Hepatocyte (in vitro differentiated cells): ENCODE data around the gene WIF1. TPM values are rescaled to one million over a fixed set of nuclear protein-coding genes. Genes with fewer than 3 reads are reported as not detected.

Experiments
- DNase-seq: peaks from one replicate; pipeline ENCODE4 v3.0.0-alpha.2; 2016; ENCODE audit warnings: low spot score
- H2AFZ ChIP-seq: fragments of 200-600 bp; sonication (generic); 2 replicates; pipeline ENCODE4 v1.6.0; 2016; ENCODE audit warnings: antibody characterized with exemption, mild to moderate bottlenecking
- H3K27ac ChIP-seq: fragments of 200-600 bp; sonication (generic); 2 replicates; pipeline ENCODE4 v1.5.1; 2016; ENCODE audit warnings: mild to moderate bottlenecking
- H3K27me3 ChIP-seq: fragments of 200-600 bp; sonication (generic); 2 replicates; pipeline ENCODE4 v1.6.1; 2016
- H3K36me3 ChIP-seq: fragments of 200-600 bp; sonication (generic); replicated peaks from 2 replicates; pipeline ENCODE4 v1.5.1; 2016; ENCODE audit warnings: low read depth; ENCODE audit not compliant: insufficient read depth
- H3K4me1 ChIP-seq: fragments of 200-600 bp; sonication (generic); 2 replicates; pipeline ENCODE4 v1.5.1; 2016; ENCODE audit warnings: mild to moderate bottlenecking, moderate library complexity; ENCODE audit not compliant: insufficient read depth
- H3K4me2 ChIP-seq: fragments of 200-600 bp; sonication (generic); 2 replicates; pipeline ENCODE4 v1.6.0; 2016
- H3K4me3 ChIP-seq: fragments of 200-600 bp; sonication (generic); 2 replicates; pipeline ENCODE4 v1.5.1; 2016; ENCODE audit warnings: mild to moderate bottlenecking
- H3K79me2 ChIP-seq: fragments of 200-600 bp; sonication (generic); 2 replicates; pipeline ENCODE4 v1.6.0; 2017; ENCODE audit warnings: mild to moderate bottlenecking
- H3K9me2 ChIP-seq: fragments of 200-600 bp; sonication (generic); replicated peaks from 2 replicates; pipeline ENCODE4 v1.6.0; 2017; ENCODE audit warnings: mild to moderate bottlenecking; ENCODE audit not compliant: insufficient read depth
- H3K9me3 ChIP-seq: fragments of 200-600 bp; sonication (generic); 2 replicates; pipeline ENCODE4 v1.5.1; 2016; ENCODE audit warnings: low read depth, mild to moderate bottlenecking
- H4K20me1 ChIP-seq: fragments of 200-600 bp; sonication (generic); 2 replicates; pipeline ENCODE4 v1.6.0; 2016; ENCODE audit warnings: mild to moderate bottlenecking; ENCODE audit not compliant: insufficient read depth, poor library complexity, severe bottlenecking
- CTCF ChIP-seq: fragments of 200-600 bp; sonication (generic); IDR thresholded peaks from 2 replicates; pipeline ENCODE4 v1.5.1; 2016; ENCODE audit warnings: antibody characterized with exemption, mild to moderate bottlenecking; ENCODE audit not compliant: poor library complexity
- EZH2 ChIP-seq: fragments of 200-600 bp; sonication (generic); IDR thresholded peaks from 2 replicates; pipeline ENCODE4 v1.6.1; 2016; ENCODE audit warnings: antibody characterized with exemption, mild to moderate bottlenecking, borderline replicate concordance
- EZH2phosphoT487 ChIP-seq: fragments of 200-600 bp; sonication (generic); IDR thresholded peaks from one replicate; pipeline ENCODE4 v1.6.1; 2018; ENCODE audit warnings: antibody characterized with exemption, mild to moderate bottlenecking, low read depth, moderate library complexity; ENCODE audit not compliant: unreplicated experiment, severe bottlenecking
- WGBS: methylation state at CpG from one replicate; pipeline ENCODE4 v1.1.6; 2016; ENCODE audit warnings: low lambda C conversion rate; ENCODE audit errors: missing lambda C conversion rate; 5-methylcytosine and 5-hydroxymethylcytosine counted together
- polyA plus RNA-seq: library from polyadenylated mRNA; unstranded; fragments of >200 nt; fragmentation: Nextera tagmentation; extraction: Ambion mirVana; gene quantifications from 2 replicates; pipeline ENCODE4 v1.2.1, GENCODE V29; 2016
- total RNA-seq: library from RNA; depleted of rRNA; stranded (reverse); fragments of >200 nt; gene quantifications from 2 replicates; pipeline ENCODE4 v1.2.3, GENCODE V29; 2014

WIF1 gene
- total and polyA plus RNA-seq, 2 experiments from 2014 or later = 2.2 to 5.5 TPM

- TF ChIP-seq EZH2phosphoT487 = no peak
- no peak for TF ChIP-seq CTCF
- TF ChIP-seq EZH2 = no peak
- no peaks in the 10 kb centered on the region for H4K20me1 ChIP-seq
- H3K36me3 ChIP-seq = no peaks in the 10 kb centered on the region
- no peaks in the 10 kb centered on the region for H3K4me1 ChIP-seq
- H3K79me2 ChIP-seq = no peaks in the 10 kb centered on the region
- H3K27ac ChIP-seq = no peak overlapping the region
- 76% methylated on average over 2 of the region's 2 CpGs for WGBS
- H3K9me2 ChIP-seq = no peaks in the 10 kb centered on the region
- H2AFZ ChIP-seq = no peak overlapping the region
- DNase-seq = no peak
- no peaks in the 10 kb centered on the region for H3K9me3 ChIP-seq
- H3K27me3 ChIP-seq = no peaks in the 10 kb centered on the region
- H3K4me3 ChIP-seq = no peak overlapping the region
- no peak overlapping the region for H3K4me2 ChIP-seq
These were observed 51.8 kb downstream of the WIF1 start for GRCh38 chr12:65069336-65069735.

- H3K27me3 ChIP-seq = no peaks in the 10 kb centered on the region
- H3K9me3 ChIP-seq = no peaks in the 10 kb centered on the region
- H3K36me3 ChIP-seq = no peaks in the 10 kb centered on the region
- no peaks in the 10 kb centered on the region for H3K79me2 ChIP-seq
- no peak for TF ChIP-seq EZH2phosphoT487
- no peak overlapping the region for H3K27ac ChIP-seq
- no peak overlapping the region for H3K4me3 ChIP-seq
- no peak overlapping the region for H3K4me2 ChIP-seq
- WGBS = 93% methylated on average over 8 of the region's 8 CpGs
- H3K9me2 ChIP-seq = no peaks in the 10 kb centered on the region
- no peaks in the 10 kb centered on the region for H4K20me1 ChIP-seq
- no peak overlapping the region for H2AFZ ChIP-seq
- no peak for DNase-seq
- no peaks in the 10 kb centered on the region for H3K4me1 ChIP-seq
These were observed 53.7 kb downstream of the WIF1 start for GRCh38 chr12:65067383-65067782.

GRCh38 chr12:65055859-65056258 lies 65.2 kb downstream of the WIF1 start:
- Histone ChIP-seq H3K4me2 (no peak overlapping the region), H3K4me1 (no peaks in the 10 kb centered on the region), H3K27ac (no peak overlapping the region), H4K20me1 (no peaks in the 10 kb centered on the region), H2AFZ (no peak overlapping the region), H3K9me3 (no peaks in the 10 kb centered on the region), H3K36me3 (no peaks in the 10 kb centered on the region), H3K79me2 (no peaks in the 10 kb centered on the region), H3K27me3 (no peaks in the 10 kb centered on the region), H3K9me2 (no peaks in the 10 kb centered on the region), H3K4me3 (no peak overlapping the region)
- 58% methylated on average over 4 of the region's 4 CpGs for WGBS
- no peak for DNase-seq
- TF ChIP-seq EZH2phosphoT487 = no peak

GRCh38 chr12:65051218-65051617 lies 69.9 kb downstream of the WIF1 start:
- Histone ChIP-seq H3K4me3 (no peak overlapping the region), H3K27me3 (no peaks in the 10 kb centered on the region), H3K27ac (no peak overlapping the region), H3K4me2 (peak overlapping the region; percentile 35), H3K79me2 (no peaks in the 10 kb centered on the region), H3K4me1 (no peaks in the 10 kb centered on the region), H3K36me3 (no peaks in the 10 kb centered on the region), H4K20me1 (no peaks in the 10 kb centered on the region), H3K9me2 (no peaks in the 10 kb centered on the region), H3K9me3 (no peaks in the 10 kb centered on the region), H2AFZ (no peak overlapping the region)
- WGBS = 52% methylated on average over 9 of the region's 9 CpGs
- DNase-seq = no peak
- TF ChIP-seq EZH2phosphoT487 (no peak), EZH2 (no peak), CTCF (no peak)
